ENCODE data around the gene FBXO42. TPM values are rescaled to one million over a fixed set of nuclear protein-coding genes. Genes with fewer than 3 reads are reported as not detected.

The FBXO42 gene
- total RNA-seq, 1 donor from 2014 or later = 28.8 TPM

DNA sequence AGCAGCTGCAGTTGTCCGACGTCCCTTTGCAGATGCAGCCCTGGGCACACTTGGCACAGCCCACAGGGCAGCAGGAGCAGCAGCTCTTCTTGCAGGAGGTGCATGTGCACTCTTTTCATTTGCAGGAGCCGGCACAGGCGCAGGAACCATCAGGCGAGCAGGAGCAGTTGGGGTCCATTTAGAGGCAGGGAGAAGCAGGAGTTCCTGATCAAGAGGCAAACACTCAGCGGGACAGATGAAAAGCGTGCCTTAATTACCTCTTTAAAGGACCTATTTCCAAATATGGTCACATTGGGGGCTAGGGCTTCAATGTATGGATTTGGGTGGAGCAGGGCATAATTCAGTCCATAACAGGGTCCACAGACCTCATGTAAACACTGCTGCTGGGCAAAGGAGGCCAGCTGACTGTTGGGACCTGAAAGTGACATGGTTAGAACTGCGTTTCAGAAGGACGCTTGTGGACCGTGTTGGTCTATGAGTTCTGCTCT is 111.0 kb downstream of the FBXO42 start:
- H3K27ac Mint-ChIP-seq = no peak overlapping the region
- no peak overlapping the region for H3K4me3 Mint-ChIP-seq
- H3K9me3 Mint-ChIP-seq = no peaks in the 10 kb centered on the region
- TF ChIP-seq, protein P1, sequence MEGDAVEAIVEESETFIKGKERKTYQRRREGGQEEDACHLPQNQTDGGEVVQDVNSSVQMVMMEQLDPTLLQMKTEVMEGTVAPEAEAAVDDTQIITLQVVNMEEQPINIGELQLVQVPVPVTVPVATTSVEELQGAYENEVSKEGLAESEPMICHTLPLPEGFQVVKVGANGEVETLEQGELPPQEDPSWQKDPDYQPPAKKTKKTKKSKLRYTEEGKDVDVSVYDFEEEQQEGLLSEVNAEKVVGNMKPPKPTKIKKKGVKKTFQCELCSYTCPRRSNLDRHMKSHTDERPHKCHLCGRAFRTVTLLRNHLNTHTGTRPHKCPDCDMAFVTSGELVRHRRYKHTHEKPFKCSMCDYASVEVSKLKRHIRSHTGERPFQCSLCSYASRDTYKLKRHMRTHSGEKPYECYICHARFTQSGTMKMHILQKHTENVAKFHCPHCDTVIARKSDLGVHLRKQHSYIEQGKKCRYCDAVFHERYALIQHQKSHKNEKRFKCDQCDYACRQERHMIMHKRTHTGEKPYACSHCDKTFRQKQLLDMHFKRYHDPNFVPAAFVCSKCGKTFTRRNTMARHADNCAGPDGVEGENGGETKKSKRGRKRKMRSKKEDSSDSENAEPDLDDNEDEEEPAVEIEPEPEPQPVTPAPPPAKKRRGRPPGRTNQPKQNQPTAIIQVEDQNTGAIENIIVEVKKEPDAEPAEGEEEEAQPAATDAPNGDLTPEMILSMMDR (IDR thresholded peaks at IDR 0.05; ENCODE audit: unreplicated experiment) = no peak
- H3K27me3 Mint-ChIP-seq (ENCODE audit: low read depth) = no peaks in the 10 kb centered on the region
- no peak for DNase-seq (ENCODE audit: low spot score in 2 of 2, unreplicated experiment in 2 of 2)
- peaks cover 19% of the 10 kb centered on the region for H3K4me1 Mint-ChIP-seq
- no peaks in the 10 kb centered on the region for H3K36me3 Mint-ChIP-seq

DNA sequence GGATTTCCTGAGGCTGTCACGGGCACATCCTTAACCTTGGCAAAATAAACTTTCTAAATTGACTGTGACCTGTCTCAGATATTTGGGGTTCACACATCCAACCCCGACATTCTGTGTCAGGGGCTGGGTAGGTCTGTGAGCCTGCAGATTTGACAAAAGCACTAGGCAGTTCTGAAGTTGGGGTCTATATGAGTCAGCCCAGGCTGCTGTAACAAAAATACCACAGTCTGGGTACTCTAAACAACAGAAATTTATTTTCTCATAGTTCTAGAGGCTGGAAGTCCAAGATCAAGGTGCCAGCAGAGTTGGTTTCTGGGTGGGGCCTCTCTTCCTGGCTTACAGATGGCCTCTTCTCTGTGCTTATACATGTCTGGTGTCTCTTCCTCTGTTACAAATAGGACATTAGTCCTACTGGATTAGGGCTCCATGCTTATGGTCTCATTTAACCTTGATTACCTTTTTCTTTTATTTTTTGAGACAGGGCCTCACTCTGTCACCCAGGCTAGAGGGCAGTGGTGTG is 112.2 kb downstream of the FBXO42 start:
- TF ChIP-seq, protein P1 (IDR thresholded peaks at IDR 0.05; ENCODE audit: unreplicated experiment) = no peak
- Mint-ChIP-seq H3K4me3 (no peak overlapping the region), H3K36me3 (no peaks in the 10 kb centered on the region), H3K27ac (no peak overlapping the region), H3K9me3 (no peaks in the 10 kb centered on the region), H3K4me1 (peaks cover 25% of the 10 kb centered on the region), H3K27me3 (ENCODE audit: low read depth) (no peaks in the 10 kb centered on the region)
- DNase-seq (ENCODE audit: low spot score in 2 of 2, unreplicated experiment in 2 of 2) = no peak

DNA sequence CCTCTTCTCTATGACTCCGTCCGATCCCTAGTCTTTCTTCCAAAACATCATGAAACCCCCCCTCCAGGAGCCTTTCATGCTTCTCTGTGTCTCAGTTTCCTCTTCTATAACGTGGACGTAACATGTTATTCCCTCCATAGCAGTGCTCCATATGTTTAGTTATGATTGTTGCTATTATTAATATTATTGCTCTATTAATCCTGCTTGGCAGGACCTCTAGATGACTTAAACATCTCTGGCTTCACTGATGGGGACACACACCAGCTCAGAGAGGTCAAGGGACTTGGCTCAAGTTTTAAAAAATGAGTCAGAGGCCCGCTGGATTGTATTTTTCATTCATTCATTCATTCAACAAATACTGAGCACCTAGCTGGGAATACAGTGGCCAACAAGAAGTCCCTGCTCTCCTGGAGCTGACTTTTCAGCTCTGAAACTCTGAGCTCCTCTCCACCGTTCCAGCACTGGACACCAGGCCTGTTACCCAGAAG is 114.9 kb downstream of the FBXO42 start:
- peak overlapping the region; percentile 97 for H3K27ac Mint-ChIP-seq
- H3K9me3 Mint-ChIP-seq = no peaks in the 10 kb centered on the region
- H3K4me1 Mint-ChIP-seq = peaks cover 22% of the 10 kb centered on the region
- TF ChIP-seq, protein P1 (IDR thresholded peaks at IDR 0.05; ENCODE audit: unreplicated experiment) = no peak
- peak overlapping the region; percentile 85 for H3K4me3 Mint-ChIP-seq
- DNase-seq (ENCODE audit: low spot score in 2 of 2, unreplicated experiment in 2 of 2) = no peak
- H3K36me3 Mint-ChIP-seq = no peaks in the 10 kb centered on the region
- no peaks in the 10 kb centered on the region for H3K27me3 Mint-ChIP-seq (ENCODE audit: low read depth)

DNA sequence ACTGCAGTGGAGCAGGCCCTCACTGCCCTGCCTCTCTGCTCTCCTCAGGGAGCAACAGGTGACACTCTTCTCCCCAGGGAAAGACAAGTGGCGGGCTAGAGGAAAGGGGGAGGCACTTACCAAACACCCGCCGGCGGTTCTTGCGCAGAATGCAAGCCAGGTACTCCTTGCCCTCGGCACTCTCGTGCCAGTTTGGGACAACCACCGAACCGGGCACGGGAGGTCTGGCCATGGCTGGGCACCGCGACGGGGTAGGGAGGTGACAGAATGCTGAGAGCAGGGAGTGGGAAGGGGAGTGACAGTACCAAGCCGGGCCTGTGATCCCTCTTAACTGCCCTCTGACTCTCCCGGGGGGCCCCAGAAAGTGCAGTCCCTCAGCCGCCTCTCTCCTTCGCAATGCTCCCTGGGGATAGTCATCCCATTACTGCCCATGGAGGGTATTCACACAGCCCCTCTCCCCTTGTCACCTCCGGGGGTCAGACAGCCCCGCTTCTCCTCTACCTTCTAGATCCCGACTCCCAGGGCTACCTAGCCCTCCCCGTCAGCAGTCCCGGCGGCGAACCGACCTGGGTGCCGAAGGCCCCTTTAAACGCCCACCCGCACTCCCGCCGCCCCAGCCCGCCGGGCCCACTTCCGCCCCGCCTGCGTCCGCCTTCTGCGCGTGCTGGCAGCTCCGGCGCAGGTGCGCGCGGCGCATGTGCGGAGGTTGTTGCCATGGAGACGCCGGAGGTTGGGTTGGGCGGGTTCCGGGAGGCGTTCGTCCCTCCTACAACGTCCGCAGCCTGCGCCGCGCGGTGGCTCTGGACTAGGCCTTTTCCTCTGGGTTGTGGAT is 115.6 kb downstream of the FBXO42 start, which contains the start of gene CPLANE2:
TSS of gene CPLANE2 (minus strand) at position 673 of the 832 bp plus-strand sequence. CDS start at position 232, 441 bp downstream.
- Mint-ChIP-seq H3K36me3 (no peaks in the 10 kb centered on the region), H3K9me3 (no peaks in the 10 kb centered on the region), H3K27ac (peak within 1 kb of the TSS; percentile 97), H3K4me1 (peaks cover 22% of the 10 kb centered on the region), H3K27me3 (ENCODE audit: low read depth) (no peaks in the 10 kb centered on the region), H3K4me3 (peak within 1 kb of the TSS; percentile 85)
- TF ChIP-seq, protein P1 (IDR thresholded peaks at IDR 0.05; ENCODE audit: unreplicated experiment) = no peak
- peak; percentile 92 to 98 for DNase-seq (ENCODE audit: low spot score in 2 of 2, unreplicated experiment in 2 of 2)

DNA sequence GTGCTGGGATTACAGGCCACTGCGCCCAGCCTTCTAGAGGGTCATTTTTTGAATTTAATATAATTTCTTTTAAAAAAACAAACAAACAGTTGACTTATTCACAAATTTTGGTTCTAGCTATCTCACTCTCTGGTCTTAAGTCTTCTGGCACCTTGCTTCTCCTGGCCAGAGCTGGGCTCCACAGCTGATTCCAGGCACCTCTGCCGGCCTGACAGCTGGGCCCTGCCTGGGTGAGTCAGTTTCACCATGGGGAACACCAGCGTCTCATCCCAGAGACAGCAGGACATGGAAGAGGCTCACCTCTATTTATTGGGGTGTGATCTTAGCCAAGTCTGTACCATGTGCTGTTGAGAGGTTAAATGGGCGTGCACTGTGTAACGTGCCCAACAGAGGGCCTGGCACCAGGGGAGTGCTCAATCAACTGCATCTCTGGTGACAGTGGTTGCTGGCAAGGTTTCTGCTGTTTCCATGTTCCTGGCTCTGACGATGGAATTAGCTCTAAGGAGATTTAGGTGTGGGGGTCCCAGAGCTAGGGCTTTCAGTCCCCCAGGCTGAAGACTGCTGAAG is 116.3 kb downstream of the FBXO42 start:
- Mint-ChIP-seq H3K27ac (peak overlapping the region; percentile 97), H3K27me3 (ENCODE audit: low read depth) (no peaks in the 10 kb centered on the region)

More for the DNA sequence above, 116.3 kb downstream of the FBXO42 start:
- Mint-ChIP-seq H3K36me3 (no peaks in the 10 kb centered on the region), H3K4me3 (peak overlapping the region; percentile 85), H3K9me3 (no peaks in the 10 kb centered on the region), H3K4me1 (peaks cover 19% of the 10 kb centered on the region)
- TF ChIP-seq, protein P1 (IDR thresholded peaks at IDR 0.05; ENCODE audit: unreplicated experiment) = no peak
- no peak for DNase-seq (ENCODE audit: low spot score in 2 of 2, unreplicated experiment in 2 of 2)
